Suprapubic skin (tissue), 4 donors: ENCODE results near the gene WNT5B.

Source experiments
- CTCF ChIP-seq, 2 donors: fragments of 200-600 bp in 1 of 2; fragments of 450-650 bp in 1 of 2; sonication (generic) in 1 of 2; IDR thresholded peaks; one replicate each; pipeline ENCODE4 v1.5.1; 2016 to 2019; ENCODE audit warnings: antibody characterized with exemption in 2 of 2, mild to moderate bottlenecking in 1 of 2, moderate library complexity in 1 of 2
- EP300 ChIP-seq: sonication (generic); formaldehyde crosslinking; IDR thresholded peaks from one replicate; pipeline ENCODE4 v1.6.1; 2017; ENCODE audit warnings: antibody characterized with exemption
- POLR2AphosphoS5 ChIP-seq, 3 donors: sonication (generic); formaldehyde crosslinking; IDR thresholded peaks; one replicate each; pipeline ENCODE4 v1.6.1; 2017; ENCODE audit warnings: antibody characterized with exemption in 3 of 3

- TF ChIP-seq POLR2AphosphoS5 (IDR thresholded peaks at IDR 0.05) (no peak), CTCF (IDR thresholded peaks at IDR 0.05) (peak; percentile 54 to 67), EP300 (no peak)
Observed at GRCh38 chr12:1605129-1606020, 23.7 kb upstream of the WNT5B start.
